HUDEP-2 (cell line): ENCODE data around the gene IGFBP2.

Experiments
- DNase-seq, 76 experiments: peaks; one replicate each; lab custom pipeline; 2025; ENCODE audit not compliant: unreplicated experiment in 76 of 76; lab: John Stamatoyannopoulos, UW

The IGFBP2 gene

DNA sequence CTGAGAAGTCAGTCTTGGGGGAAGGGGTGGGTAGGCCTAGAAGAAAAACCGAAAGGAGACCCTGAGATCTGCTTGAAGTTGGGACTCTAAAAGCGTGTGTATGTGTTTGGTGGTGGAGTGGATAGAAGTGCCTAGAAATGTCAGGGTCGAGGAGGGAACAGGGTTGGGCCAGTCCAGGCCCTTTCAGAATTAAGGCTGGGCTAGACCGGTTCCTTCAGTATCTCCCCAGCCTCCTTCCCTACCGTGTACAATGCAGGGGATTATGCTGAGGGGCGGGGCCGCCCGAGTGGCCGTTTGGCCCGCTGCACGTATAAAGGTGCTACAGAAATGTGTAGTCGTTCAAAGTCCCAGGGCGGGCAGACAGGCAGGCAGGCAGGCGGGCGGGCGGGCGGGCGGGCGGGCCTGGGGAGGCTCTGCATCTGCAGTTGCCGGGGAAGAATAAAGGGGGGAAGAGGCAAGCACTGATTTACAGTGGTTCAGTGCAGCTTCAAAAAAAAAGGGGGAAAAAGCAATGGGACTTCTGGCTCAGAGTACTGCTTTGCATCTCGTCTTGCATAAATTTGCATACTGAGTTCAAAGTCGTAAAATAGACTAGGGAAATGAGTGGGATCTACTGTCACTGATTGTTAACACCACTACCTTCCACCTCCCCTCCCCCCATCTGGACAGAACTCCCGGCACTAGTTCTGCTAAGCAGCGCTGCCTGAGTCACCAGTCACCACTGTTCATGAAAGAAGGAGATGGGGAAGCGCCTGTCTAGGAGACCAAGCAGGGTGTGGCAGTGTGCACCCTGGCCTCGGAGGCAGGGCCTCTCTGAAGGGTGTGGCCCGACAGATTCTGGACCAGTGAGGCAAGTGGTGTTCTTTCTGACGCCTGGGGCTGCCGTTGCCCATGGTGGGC lies 3.6 kb downstream of the IGFBP2 start:
- no peak for DNase-seq

GRCh38 chr2:216637472-216637871 lies 4.3 kb downstream of the IGFBP2 start:
- no peak for DNase-seq

DNA sequence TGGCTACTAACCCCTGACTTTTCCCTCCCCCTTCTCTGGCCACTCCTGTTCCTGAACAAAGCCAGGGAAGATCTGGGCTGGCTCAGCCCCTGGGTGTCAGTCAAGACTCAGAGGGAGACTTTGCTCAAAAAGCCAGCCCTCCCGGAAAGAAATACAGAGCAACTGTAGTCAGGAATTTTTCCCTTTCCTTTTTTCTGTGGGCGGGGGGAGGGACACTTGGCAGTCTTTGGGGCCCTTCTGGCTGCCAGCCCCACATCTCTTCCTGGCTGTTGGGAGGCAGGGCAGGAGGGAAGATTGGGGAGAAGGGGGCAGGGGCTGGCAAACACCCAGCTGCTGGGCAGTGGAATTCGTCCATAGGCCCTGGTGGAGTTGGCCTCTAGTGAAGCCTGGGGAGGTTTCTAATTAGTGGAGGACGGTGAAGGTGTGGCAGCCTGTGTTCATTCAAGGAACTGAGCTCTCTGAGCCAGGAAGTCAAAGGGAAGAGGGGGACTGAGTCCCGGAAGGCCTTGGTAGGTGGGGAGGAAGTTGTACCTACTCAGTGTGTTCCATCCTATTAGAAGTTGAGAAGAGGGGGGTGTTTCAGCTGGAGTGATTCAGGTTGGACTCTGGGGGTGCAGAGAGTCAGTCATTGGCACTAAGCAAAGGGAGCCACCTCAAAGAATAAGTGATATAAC lies 10.9 kb downstream of the IGFBP2 start:
- DNase-seq = no peak

DNA sequence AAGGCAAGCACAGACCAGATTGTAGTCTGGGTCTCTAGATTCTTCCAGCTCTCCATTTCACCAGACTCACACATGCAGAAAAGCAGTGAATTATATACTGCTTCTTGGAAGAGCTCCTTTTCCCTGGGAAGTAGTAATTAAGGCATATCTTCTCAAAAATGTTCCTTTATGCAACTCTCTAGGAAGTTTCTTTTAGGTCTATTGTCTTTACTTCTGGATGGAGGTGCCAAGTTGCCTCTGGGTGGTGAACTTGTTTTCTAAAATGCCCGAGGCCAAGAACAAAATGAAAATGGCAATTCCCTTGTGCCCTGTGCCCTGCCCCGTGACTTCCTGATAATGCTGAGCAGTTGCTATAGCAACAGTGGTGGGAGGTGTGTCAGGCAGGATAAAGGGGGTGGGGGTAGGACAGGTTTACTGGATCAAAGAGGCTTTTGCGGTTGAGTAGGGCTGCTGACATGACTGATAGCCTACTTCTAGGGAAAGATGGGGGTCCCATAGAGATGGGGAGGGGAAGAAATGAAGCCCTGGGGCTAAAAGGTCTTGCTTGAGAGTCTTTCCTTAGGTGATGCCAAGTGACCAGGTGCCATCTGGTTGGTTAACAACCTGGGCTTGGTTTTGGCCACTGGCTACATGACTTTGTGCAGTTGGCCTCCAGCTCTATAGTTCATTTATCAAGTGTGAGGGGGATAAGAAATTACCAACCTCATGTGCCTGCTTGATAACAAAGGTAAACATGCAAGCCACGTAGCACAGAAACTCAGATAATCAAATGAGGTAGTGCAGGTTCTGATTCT lies 11.8 kb downstream of the IGFBP2 start:
- DNase-seq = no peak

DNA sequence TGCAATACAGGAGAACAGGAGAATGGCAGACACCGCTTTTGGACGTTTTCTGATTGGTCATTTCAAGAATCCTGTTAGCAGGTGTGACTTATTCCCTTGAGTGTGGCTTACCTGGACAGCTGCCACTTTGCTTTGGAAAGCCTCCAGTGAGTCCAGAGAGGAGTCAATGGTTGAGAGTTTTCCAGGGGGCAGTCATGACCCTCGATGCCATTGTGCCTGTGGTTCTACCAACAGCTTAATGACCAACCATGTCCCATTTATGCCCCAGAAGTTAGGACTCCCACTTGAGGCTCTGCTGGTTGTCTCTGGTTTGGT lies 12.4 kb downstream of the IGFBP2 start:
- no peak for DNase-seq

GRCh38 chr2:216646116-216646515 lies 12.9 kb downstream of the IGFBP2 start:
- DNase-seq = no peak

GRCh38 chr2:216648105-216648504 lies 14.9 kb downstream of the IGFBP2 start:
- no peak for DNase-seq

DNA sequence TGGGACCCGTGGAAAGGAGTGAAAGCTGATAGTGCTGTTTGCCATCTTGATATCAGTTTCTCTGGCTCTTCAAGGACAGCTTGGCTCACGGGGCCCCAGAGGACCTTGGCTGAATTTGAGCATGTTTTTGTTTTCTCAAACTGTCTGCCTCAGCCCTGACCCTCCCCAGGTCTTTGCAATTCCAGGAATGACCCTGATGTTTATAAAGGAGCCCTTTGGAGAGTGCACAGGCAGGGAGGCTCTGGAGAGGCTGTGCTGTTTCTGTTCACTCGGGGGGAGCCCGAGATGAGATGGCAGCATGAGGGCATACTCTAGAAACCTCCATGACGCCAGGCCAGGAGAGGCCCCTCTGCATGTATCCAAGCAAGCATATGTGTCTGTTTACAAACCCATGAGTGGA lies 16.4 kb downstream of the IGFBP2 start:
- DNase-seq = no peak

DNA sequence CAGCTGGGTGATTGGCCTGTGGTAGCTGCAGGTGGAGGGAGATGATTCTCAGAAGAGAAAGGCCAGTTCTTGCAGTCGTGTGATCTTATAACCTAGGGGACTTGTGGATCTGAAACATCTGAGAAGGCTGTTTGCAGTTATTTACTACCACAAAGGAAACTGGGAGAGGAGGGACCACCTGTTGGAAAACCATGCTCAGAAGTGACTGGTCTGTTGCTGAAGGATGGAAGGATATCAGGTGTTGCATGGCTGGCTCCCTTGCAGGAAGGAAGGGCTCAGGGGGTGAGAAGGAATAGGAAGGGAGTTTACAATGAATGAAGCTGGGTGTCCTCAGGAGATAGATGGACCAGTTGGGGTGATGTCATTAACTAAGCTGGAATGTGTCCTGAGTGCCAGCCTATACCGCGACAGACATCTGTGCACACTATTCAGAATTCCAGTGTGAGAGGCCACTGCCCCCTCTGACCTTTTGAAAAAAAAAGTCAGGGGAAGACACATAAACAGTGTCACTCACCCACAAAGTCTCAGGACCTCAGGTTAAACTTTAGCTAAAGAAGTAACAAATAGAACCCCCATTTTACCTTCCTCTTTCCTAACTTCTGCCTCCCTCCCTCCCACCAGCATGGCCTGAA lies 17.5 kb downstream of the IGFBP2 start:
- no peak for DNase-seq

DNA sequence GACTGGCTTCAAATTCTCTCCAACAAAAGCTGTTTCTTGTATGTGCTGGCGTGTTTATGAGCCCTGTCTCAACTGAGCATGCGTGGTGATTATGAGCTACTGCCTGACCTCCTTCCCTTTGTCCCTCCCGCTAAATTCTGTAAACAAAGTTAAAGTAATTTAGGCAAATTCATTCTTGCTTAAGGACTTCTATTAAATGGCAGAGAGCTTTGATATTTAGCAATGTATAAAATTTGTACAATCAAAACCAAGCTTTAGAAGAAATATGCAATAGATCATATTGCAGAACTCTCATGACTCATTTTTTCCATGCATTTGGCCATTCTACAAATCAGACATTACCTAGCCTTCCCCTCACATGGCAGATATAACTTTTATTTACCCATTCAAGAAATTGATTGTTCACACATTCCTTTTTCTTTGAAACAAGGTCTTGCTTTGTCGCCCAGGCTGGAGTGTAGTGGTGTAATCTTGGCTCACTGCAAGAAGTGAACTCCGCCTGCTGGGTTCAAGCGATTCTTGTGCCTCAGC lies 18.2 kb downstream of the IGFBP2 start:
- peak in 1 of 76 experiments; percentile 2 for DNase-seq

- no peak for DNase-seq
Measured at GRCh38 chr2:216652566-216652965, 19.3 kb downstream of the IGFBP2 start.

GRCh38 chr2:216653093-216653799 lies 20.0 kb downstream of the IGFBP2 start:
- no peak for DNase-seq

DNA sequence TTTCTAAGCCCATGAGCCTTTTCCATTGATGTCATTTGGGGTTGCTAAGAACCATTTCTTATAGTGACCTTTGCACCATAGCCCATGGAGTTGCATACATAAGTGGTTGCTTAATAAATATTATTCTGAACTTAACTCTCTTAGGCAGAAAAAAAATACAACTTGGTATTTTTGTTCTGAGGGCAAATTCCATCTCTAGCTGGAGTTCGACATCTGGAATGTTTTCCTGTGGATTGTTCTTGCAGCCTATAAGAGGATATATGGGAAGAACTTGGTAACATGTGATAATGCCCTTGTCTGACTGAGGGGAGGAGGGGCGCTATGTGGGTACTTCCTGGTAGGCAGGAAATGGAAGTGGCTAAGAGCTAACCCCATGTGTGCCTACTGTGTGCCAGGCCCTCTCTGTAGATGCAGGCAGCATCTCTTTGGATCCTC lies 20.7 kb downstream of the IGFBP2 start:
- DNase-seq = no peak

DNA sequence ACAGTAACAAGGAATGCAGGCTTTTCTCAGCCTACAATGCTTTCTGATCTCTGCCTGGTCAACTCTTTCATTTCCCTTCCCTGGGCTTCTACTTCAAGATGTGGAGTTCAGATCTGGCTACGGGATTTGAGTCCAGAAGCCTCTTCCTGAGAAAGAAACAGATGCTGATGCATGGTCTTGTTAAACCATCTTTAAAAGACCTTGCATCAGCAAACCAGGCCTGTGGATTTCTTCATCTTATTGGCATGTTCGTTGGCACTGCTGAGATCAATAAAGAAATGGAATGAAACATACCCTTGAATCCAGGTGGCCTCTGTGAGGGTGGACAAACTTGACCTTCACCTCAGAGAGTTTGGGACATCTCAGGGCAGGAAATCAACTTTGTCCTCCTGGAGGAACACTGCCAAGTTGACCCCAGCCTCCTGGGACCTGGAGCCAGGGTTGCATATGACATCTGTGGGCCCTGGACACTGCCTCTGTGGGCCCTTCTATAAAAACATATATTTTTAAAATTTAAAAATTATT lies 21.4 kb downstream of the IGFBP2 start:
- DNase-seq = no peak

- DNase-seq = no peak
Measured at GRCh38 chr2:216657086-216657855, 24.1 kb downstream of the IGFBP2 start.

GRCh38 chr2:216657980-216658379 lies 24.8 kb downstream of the IGFBP2 start:
- DNase-seq = no peak

DNA sequence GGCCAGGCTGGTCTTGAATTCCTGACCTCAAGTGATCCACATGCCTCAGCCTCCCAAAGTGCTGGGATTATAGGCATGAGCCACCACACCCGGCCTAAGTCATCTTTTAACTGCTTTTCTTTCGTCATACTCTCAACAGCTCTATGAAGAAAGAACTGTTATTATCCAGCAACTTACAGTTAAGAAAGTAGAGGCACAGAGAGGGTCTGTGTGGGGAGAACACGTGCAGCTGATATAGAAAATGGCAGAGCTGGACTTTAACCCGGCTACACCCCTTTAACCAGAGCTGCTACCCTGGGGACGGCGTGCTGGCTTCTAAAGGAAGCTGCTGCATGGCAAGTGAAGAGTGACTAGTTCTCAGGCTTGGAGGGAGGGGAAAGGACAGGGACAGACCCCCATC lies 25.5 kb downstream of the IGFBP2 start:
- no peak for DNase-seq

GRCh38 chr2:216659276-216659675 lies 26.1 kb downstream of the IGFBP2 start:
- DNase-seq = no peak

DNA sequence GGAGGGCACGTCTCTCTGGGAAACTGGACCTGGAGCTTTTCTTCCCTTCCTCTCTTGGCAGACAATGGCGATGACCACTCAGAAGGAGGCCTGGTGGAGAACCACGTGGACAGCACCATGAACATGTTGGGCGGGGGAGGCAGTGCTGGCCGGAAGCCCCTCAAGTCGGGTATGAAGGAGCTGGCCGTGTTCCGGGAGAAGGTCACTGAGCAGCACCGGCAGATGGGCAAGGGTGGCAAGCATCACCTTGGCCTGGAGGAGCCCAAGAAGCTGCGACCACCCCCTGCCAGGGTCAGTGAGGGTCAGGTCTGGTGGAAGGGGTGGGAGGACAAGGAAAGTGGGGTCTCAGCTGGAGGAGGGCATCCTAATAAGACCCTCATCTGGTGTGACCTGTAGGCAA lies 27.3 kb downstream of the IGFBP2 start:
- no peak for DNase-seq
